BLaER1 treated with 17β-estradiol and CSF1 and Interleukin-3, amounts not matched to agents 10 nM and 100 nM (cell line): ENCODE measurements around the gene OSBPL9.
"Not testable (repeated sequence)": the region's sequence is repeated elsewhere in the genome, so short reads cannot be mapped to it uniquely, and the experiment has no call there.

Experiments used
- H3K27ac ChIP-seq, 11 experiments: shearing (Covaris generic); formaldehyde crosslinking; 2 replicates each; pipeline ENCODE4 v1.8.1; 2022
- H3K27me3 ChIP-seq, 11 experiments: shearing (Covaris generic); formaldehyde crosslinking; 2 replicates each; pipeline ENCODE4 v1.8.1; 2022
- H3K36me3 ChIP-seq, 11 experiments: shearing (Covaris generic); formaldehyde crosslinking; 2 replicates each; pipeline ENCODE4 v1.8.1; 2022
- H3K4me1 ChIP-seq, 10 experiments: shearing (Covaris generic); formaldehyde crosslinking; 2 replicates each; pipeline ENCODE4 v1.8.1; 2022
- H3K4me2 ChIP-seq, 11 experiments: shearing (Covaris generic); formaldehyde crosslinking; 2 replicates each; pipeline ENCODE4 v1.8.1; 2022
- H3K4me3 ChIP-seq, 10 experiments: shearing (Covaris generic); formaldehyde crosslinking; 2 replicates each; pipeline ENCODE4 v1.8.1; 2022
- H3K9ac ChIP-seq, 11 experiments: shearing (Covaris generic); formaldehyde crosslinking; 2 replicates each; pipeline ENCODE4 v1.8.1; 2022
- H3K9me3 ChIP-seq, 11 experiments: shearing (Covaris generic); formaldehyde crosslinking; replicated peaks in 1 of 11; 2 replicates each; pipeline ENCODE4 v1.8.1; 2022
- H4K20me1 ChIP-seq, 11 experiments: shearing (Covaris generic); formaldehyde crosslinking; 2 replicates each; pipeline ENCODE4 v1.8.1; 2022
- Cebpa-rat ChIP-seq, 11 experiments: shearing (Covaris generic); IDR thresholded peaks; 2 replicates each; pipeline ENCODE4 v1.8.1; 2022

OSBPL9 gene

GRCh38 chr1:51600529-51600928 is 16.4 kb upstream of the OSBPL9 start:
- Histone ChIP-seq H3K9ac (no peak overlapping the region), H3K9me3 (no peaks in the 10 kb centered on the region), H3K4me3 (no peak overlapping the region), H3K4me2 (no peak overlapping the region), H4K20me1 (no peaks in the 10 kb centered on the region), H3K27ac (no peak overlapping the region), H3K4me1 (peaks cover 0 to 18% (median 1%) of the 10 kb centered on the region in 10 experiments; a peak in 10 of 20 replicates), H3K27me3 (no peaks in the 10 kb centered on the region), H3K36me3 (no peaks in the 10 kb centered on the region)
- TF ChIP-seq Cebpa-rat (IDR thresholded peaks at IDR 0.05) = no peak

DNA sequence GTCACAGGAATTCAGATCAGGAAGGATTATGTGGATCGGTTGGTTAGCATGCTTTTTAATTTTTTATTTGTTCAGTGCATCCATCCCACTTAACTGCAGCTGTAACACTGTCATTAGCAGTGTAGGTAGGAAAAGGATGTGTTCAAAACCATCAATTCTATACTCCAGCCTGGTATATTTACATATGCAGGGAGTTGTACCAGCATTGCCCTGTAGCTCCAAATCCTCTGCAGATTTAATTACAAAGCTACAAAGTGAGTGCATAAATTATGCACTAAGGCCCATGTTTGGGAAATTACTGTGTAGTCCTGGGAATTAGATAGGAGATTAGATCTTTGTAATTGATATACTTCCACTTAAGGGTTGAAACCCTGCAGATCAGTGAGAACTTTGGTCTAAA is 15.9 kb upstream of the OSBPL9 start:
- Histone ChIP-seq H3K36me3 (no peaks in the 10 kb centered on the region), H3K4me1 (peaks cover 0 to 23% (median 5%) of the 10 kb centered on the region in 10 experiments; a peak in 14 of 20 replicates), H3K27me3 (no peaks in the 10 kb centered on the region), H4K20me1 (no peaks in the 10 kb centered on the region), H3K9me3 (no peaks in the 10 kb centered on the region), H3K4me3 (no peak overlapping the region), H3K4me2 (no peak overlapping the region), H3K27ac (no peak overlapping the region), H3K9ac (no peak overlapping the region)
- TF ChIP-seq Cebpa-rat (IDR thresholded peaks at IDR 0.05) = no peak

GRCh38 chr1:51605961-51606723 is 10.8 kb upstream of the OSBPL9 start:
- no peaks in the 10 kb centered on the region for H3K27me3 ChIP-seq
- no peaks in the 10 kb centered on the region for H3K36me3 ChIP-seq
- no peaks in the 10 kb centered on the region for H3K9me3 ChIP-seq
- peak overlapping the region in 10 of 11 experiments; percentile 14 to 82 (median 46); a peak in 16 of 22 replicates for H3K27ac ChIP-seq
- H3K4me3 ChIP-seq = no peak overlapping the region
- peak overlapping the region in 4 of 11 experiments; percentile 7 to 62 (median 33); a peak in 7 of 22 replicates for H3K9ac ChIP-seq
- peak overlapping the region in 9 of 11 experiments; percentile 12 to 80 (median 72); a peak in 15 of 22 replicates for H3K4me2 ChIP-seq
- H4K20me1 ChIP-seq = no peaks in the 10 kb centered on the region
- peaks cover 0 to 50% (median 28%) of the 10 kb centered on the region in 10 experiments; a peak in 14 of 20 replicates for H3K4me1 ChIP-seq
- TF ChIP-seq Cebpa-rat (IDR thresholded peaks at IDR 0.05) = peak in 7 of 11 experiments; percentile 29 to 90 (median 63); a peak in 9 of 22 replicates

DNA sequence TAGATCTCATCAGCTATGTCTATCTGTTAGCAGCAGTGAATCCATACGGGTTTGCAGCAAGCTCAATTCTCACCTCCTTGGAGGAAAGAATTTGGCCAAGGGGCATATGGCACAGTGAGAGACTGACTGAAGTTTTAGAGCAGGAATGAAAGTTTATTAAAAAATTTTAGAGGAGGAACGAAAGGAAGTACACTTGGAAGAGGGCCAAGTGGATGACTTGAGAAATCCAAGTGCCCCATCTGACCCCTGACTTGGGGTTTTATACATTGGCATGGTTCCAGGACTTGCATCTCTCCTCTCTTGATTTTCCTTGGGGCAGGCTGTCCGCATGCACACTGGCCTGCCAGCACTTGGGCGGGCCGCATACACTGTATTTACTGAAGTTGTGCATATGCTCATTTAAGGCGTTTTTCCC is 9.2 kb upstream of the OSBPL9 start:
- Histone ChIP-seq H3K4me2 (peak overlapping the region in 6 of 11 experiments; percentile 43 to 80 (median 75); a peak in 12 of 22 replicates), H3K27ac (peak overlapping the region in 5 of 11 experiments; percentile 45 to 82 (median 68); a peak in 11 of 22 replicates), H3K4me3 (no peak overlapping the region), H3K9me3 (no peaks in the 10 kb centered on the region), H4K20me1 (no peaks in the 10 kb centered on the region), H3K9ac (no peak overlapping the region; a peak in 1 of 22 replicates), H3K36me3 (no peaks in the 10 kb centered on the region), H3K4me1 (peaks cover 0 to 50% (median 28%) of the 10 kb centered on the region in 10 experiments; a peak in 14 of 20 replicates), H3K27me3 (no peaks in the 10 kb centered on the region)
- TF ChIP-seq Cebpa-rat (IDR thresholded peaks at IDR 0.05) = no peak

DNA sequence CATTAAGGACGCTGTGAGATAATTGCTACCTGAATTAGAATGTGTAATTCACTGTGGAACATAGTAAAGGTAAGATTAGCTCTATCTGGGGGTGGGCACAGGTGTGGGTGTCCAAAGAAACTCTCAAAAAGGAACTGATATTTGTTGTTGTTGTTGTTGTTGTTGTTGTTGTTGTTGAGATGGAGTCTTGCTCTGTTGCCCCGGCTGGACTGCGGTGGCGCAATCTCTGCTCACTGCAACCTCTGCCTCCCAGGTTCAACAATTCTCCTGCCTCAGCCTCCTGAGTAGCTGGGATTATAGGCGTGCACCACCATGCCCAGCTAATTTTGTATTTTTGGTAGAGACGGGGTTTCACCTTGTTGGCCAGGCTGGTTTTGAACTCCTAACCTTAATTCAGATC is 6.8 kb upstream of the OSBPL9 start:
- H3K4me3 ChIP-seq, H4K20me1 ChIP-seq, H3K9me3 ChIP-seq, H3K27ac ChIP-seq, H3K9ac ChIP-seq, H3K36me3 ChIP-seq, H3K27me3 ChIP-seq, H3K4me2 ChIP-seq: not testable (repeated sequence)
- H3K4me1 ChIP-seq = peaks cover 0 to 44% (median 28%) of the 10 kb centered on the region in 10 experiments; a peak in 14 of 20 replicates

- peaks cover 0 to 39% (median 25%) of the 10 kb centered on the region in 10 experiments; a peak in 14 of 20 replicates for H3K4me1 ChIP-seq
- H3K4me3 ChIP-seq = no peak overlapping the region
- H3K9ac ChIP-seq = no peak overlapping the region
- H4K20me1 ChIP-seq = no peaks in the 10 kb centered on the region
- no peak overlapping the region for H3K4me2 ChIP-seq
- no peak overlapping the region for H3K27ac ChIP-seq
- H3K36me3 ChIP-seq = no peaks in the 10 kb centered on the region
- H3K27me3 ChIP-seq = no peaks in the 10 kb centered on the region
- TF ChIP-seq Cebpa-rat (IDR thresholded peaks at IDR 0.05) = no peak
- H3K9me3 ChIP-seq = no peaks in the 10 kb centered on the region
These were observed 6.3 kb upstream of the OSBPL9 start for GRCh38 chr1:51610637-51611036.

GRCh38 chr1:51612447-51612961 is 4.4 kb upstream of the OSBPL9 start:
- no peak overlapping the region for H3K4me2 ChIP-seq
- H3K9ac ChIP-seq = no peak overlapping the region
- no peaks in the 10 kb centered on the region for H4K20me1 ChIP-seq
- no peak overlapping the region for H3K4me3 ChIP-seq
- H3K9me3 ChIP-seq = no peaks in the 10 kb centered on the region
- no peaks in the 10 kb centered on the region for H3K27me3 ChIP-seq
- peaks cover 9 to 27% (median 18%) of the 10 kb centered on the region in 10 experiments for H3K4me1 ChIP-seq
- TF ChIP-seq Cebpa-rat (IDR thresholded peaks at IDR 0.05) = no peak
- no peak overlapping the region for H3K27ac ChIP-seq
- H3K36me3 ChIP-seq = no peaks in the 10 kb centered on the region

- H3K4me2 ChIP-seq = peak overlapping the region in 7 of 11 experiments; percentile 49 to 62 (median 56); a peak in 12 of 22 replicates
- no peaks in the 10 kb centered on the region for H3K27me3 ChIP-seq
- peaks cover 17 to 37% (median 29%) of the 10 kb centered on the region in 10 experiments for H3K4me1 ChIP-seq
- no peak for TF ChIP-seq Cebpa-rat (IDR thresholded peaks at IDR 0.05)
- no peaks in the 10 kb centered on the region for H4K20me1 ChIP-seq
- no peak overlapping the region for H3K27ac ChIP-seq
- no peak overlapping the region for H3K9ac ChIP-seq
- no peaks in the 10 kb centered on the region for H3K36me3 ChIP-seq
- no peaks in the 10 kb centered on the region for H3K9me3 ChIP-seq
- no peak overlapping the region for H3K4me3 ChIP-seq
These were observed 1.1 kb upstream of the OSBPL9 start for GRCh38 chr1:51615780-51616291.

- peak overlapping the region; percentile 49 to 67 (median 56); a peak in 21 of 22 replicates for H3K4me2 ChIP-seq
These were observed 402 bp upstream of the OSBPL9 start for GRCh38 chr1:51616490-51616889.

More at GRCh38 chr1:51616490-51616889, 402 bp upstream of the OSBPL9 start:
- Histone ChIP-seq H3K4me1 (peaks cover 17 to 37% (median 29%) of the 10 kb centered on the region in 10 experiments), H3K9me3 (no peaks in the 10 kb centered on the region), H3K27ac (no peak overlapping the region), H3K27me3 (no peaks in the 10 kb centered on the region), H3K36me3 (no peaks in the 10 kb centered on the region), H3K9ac (no peak overlapping the region; a peak in 2 of 22 replicates), H4K20me1 (peaks cover 0 to 2% (median 0%) of the 10 kb centered on the region in 11 experiments; a peak in 1 of 22 replicates), H3K4me3 (peak overlapping the region; percentile 20 to 96 (median 88); a peak in 11 of 20 replicates)
- no peak for TF ChIP-seq Cebpa-rat (IDR thresholded peaks at IDR 0.05)
